HG03571 (cell line): Measurements from ENCODE around the gene DENND2A.
"Not testable (repeated sequence)": the region's sequence is repeated elsewhere in the genome, so short reads cannot be mapped to it uniquely, and the experiment has no call there.

Experiments used
- ATAC-seq: cut with Tn5 transposase; IDR thresholded peaks from one replicate; pipeline ENCODE4 v1.9.1; 2021; ENCODE audit not compliant: unreplicated experiment

DENND2A gene

GRCh38 chr7:140646931-140647647 lies 6.5 kb upstream of the DENND2A start:
- ATAC-seq, result peak; percentile 92

GRCh38 chr7:140645166-140645900 lies 4.7 kb upstream of the DENND2A start:
- ATAC-seq, result no peak

- not testable (repeated sequence) for ATAC-seq
Observed at GRCh38 chr7:140644761-140645160, 4.1 kb upstream of the DENND2A start.

- no peak for ATAC-seq
Observed at GRCh38 chr7:140643416-140643815, 2.8 kb upstream of the DENND2A start.

DNA sequence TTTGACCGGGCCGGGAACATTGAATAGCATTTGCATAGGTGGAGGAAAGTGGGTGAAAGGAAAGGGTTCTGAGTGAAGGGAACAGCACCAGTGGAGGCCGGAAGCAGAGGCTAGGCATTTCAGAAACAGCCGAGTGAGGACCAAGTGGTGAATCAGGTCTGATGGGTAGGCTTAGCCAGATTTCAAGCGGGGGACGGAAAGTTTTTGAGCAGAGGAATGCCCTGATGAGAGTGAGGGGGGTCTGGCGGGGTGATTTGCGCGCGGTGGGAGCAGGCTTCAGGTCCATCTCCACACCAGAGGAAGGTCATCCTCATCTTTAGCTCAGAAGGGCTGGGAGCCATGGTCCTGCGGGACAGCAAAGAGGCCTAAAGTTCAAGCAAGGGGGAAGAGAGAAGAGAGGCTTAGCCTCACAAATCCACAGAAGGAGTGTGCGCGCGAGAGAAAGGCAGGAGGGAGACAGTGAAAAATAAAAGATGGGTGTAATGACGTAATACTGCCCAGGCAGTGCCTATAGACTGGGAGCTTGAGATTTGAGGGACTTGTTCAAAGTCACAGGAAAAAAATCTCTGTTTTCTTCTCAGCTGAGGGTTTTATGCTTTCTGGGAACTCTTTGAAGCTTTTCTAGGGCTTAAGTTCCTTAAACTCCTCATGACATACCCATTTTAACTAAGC lies 1.0 kb upstream of the DENND2A start:
- no peak for ATAC-seq

DNA sequence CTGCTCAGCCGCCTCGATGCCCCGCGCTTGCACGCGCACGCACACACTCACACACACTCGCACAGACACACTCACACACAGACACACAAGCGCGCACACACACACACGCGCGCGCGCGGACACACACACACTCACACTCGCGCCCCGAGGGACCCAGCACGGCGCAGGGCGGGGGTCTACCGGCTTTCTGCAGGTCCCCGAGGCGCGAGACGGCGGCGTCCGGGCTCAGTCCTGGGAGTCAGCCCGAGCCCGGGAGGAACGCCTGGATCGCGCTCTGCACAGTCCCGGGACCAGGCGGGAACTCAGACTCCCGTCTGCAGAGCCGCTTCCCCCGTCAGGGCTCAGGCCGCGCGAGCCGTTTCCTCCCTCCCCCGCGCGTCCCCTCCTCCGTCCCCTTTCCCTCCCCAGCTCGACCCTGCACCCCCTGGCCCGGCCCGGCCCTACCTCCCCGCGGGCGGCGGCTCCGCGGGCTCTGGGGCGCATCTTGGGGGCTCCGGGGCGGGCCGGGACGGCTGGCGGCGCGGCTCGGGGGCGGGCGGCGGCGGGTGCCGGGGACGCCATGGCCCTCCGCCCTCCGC lies 464 bp downstream of the DENND2A start:
- no peak for ATAC-seq

DNA sequence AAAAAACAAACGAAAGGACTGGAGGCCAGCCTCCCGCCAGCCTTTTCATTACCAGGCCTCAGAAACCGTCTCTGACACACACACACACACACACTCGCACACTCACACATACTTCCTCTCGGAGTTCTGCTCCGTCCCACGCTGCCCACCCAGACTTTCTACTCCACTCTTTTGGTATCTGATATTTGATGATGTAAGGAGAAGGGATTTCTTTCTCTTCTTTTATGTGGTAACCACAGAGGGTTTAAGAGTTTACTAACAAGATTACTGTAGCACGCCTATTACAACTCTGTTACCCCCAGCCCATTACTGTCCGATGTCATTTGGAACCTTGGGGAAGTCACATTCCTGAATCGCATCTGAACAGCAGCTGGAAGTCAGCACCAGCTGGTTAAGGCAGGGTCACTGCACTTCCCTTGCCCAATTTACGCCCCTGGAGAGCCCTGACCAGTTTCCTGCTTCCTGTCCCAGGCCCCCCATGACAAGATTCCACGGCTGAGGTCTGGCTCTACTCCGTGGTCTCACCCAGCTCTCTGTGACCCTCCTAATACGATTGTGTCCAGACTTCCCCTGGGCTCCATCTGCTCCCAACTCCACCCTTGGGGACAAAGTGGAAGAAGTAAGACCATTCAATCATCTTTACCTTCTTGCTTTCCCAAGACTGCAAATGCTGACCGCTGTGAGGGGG lies 1.1 kb downstream of the DENND2A start:
- no peak for ATAC-seq

DNA sequence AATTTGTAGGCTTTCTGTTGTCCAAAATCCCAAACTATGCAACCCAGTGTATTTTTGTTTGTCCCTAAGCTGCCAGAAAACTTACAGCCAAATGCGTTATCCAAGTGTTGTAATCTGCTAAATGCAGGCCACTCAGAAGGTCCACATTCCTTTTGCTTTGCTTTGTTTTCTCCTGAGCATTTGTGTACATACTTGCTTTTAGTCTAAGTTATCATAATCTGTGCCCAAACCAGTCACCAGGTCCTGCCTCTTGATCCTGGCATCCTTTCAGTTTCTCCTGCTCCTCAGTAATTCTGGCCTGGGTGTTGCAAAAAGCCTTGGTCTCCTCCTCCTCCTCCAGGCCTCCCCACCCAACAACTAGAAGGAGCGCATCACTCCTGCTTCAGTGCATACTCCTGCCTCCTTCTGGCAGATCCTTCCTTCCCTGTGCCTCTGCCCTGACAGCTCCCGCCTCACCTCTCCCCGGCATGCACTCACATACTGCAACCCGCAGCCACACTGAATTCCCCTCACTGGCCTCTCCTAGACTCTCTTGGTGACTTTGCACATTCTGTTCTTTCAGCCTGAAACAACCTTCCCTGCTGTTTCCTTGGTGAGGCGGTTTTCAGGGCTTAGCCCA lies 2.3 kb downstream of the DENND2A start:
- no peak for ATAC-seq

GRCh38 chr7:140637400-140637799 lies 3.2 kb downstream of the DENND2A start:
- no peak for ATAC-seq

DNA sequence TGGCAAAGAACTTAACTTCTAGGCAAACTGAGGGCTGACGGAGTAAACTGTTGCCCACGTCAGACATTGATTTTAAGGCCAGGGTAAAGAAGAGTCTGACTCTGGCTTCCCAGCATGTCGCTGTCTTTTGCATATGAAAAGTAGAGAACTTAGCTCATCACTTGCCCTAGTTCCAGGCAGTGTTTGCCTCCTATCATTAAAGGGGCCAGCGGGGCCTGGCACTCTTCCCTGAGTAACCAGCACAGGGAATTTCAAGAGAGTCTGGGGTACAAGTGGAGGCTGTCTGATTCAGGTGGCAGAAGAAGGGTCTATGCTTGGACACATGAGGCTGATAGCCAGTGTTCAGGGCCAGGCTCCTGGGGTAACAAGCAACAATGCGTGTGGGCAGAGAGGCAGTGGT lies 4.8 kb downstream of the DENND2A start:
- ATAC-seq, result no peak

GRCh38 chr7:140635345-140635744 lies 5.3 kb downstream of the DENND2A start:
- no peak for ATAC-seq

- no peak for ATAC-seq
Observed at GRCh38 chr7:140631602-140632001, 9.0 kb downstream of the DENND2A start.

- no peak for ATAC-seq
Observed at GRCh38 chr7:140631021-140631420, 9.6 kb downstream of the DENND2A start.

- ATAC-seq, result no peak
Observed at GRCh38 chr7:140625908-140626868, 14.4 kb downstream of the DENND2A start.

GRCh38 chr7:140625192-140625558 lies 15.4 kb downstream of the DENND2A start:
- not testable (repeated sequence) for ATAC-seq

DNA sequence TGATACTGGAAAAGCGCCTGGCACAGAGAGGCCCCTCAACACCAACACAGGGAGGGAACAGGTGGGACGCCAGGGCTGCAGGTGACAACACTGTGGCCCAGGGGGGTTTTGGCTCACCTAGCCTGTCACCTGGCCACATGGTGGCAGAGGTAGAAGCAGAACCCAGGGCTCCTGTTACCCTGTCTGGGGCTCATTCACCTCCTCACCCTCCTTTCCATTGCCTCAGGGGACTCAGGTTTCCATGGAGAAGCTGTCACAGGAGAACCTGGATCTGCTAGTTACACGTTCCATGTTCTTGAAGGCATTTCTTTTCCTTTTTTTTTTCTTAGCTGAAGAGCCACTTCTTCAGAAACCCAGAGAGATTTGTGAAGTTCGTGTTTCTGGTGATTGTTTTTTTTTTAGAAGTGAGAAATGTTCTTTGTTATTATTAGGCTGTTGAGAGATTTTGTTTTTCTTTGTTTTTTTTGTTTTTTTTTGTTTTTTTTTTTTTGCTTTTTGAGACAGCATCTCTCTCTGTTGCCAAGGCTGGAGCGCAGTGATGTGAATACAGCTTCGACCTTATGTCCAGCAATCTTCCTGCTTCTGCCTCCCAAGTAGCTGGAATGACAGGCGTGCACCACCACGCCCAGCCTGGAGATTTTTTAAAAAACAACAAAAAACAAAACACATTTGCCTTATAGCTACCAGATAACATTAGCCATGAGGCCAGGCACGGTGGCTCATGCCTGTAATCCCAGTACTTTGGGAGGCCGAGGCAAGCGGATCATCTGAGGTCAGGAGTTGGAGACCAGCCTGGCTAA lies 16.0 kb downstream of the DENND2A start:
- no peak for ATAC-seq

GRCh38 chr7:140623980-140624379 lies 16.6 kb downstream of the DENND2A start:
- ATAC-seq, result no peak

- ATAC-seq, result no peak
Observed at GRCh38 chr7:140621401-140622021, 19.1 kb downstream of the DENND2A start.
